SK-N-MC (cell line): Measurements from ENCODE around the gene TLR5.

Source experiments
- EZH2 ChIP-seq: fragments of 200-600 bp; sonication (generic); IDR thresholded peaks from one replicate; pipeline ENCODE4 v1.6.1; 2017; ENCODE audit warnings: antibody characterized with exemption
- POLR2AphosphoS5 ChIP-seq: IDR thresholded peaks from 2 replicates; pipeline ENCODE4 v1.6.1; 2012; ENCODE audit warnings: mild to moderate bottlenecking, low read depth, low read length, borderline replicate concordance

- TF ChIP-seq POLR2AphosphoS5 (no peak), EZH2 (no peak)
These were observed 66.7 kb downstream of the TLR5 start for GRCh38 chr1:223076362-223076761.
